Effector CD8-positive, alpha-beta T cell (primary cell): ENCODE results near the gene JADE1.
A peak's percentile ranks its signal among the peaks of the same experiment; 100 is the strongest.

Source experiments
- DNase-seq: peaks from one replicate; lab custom pipeline; 2025; lab: John Stamatoyannopoulos, UW
- total RNA-seq, 4 experiments: gene quantifications; one replicate each; lab custom pipeline; 2026; lab: John Stamatoyannopoulos, UW

Gene JADE1
- 110 to 171 (median 136) reads per million in 4 experiments for total RNA-seq

- peak; percentile 80 for DNase-seq
These were observed at the start of gene JADE1 for GRCh38 chr4:128809477-128810330. Gene JADE1, plus strand, starts transcription at chr4:128809700. Its CDS starts 22,059 bp downstream, at chr4:128831759.

GRCh38 chr4:128766781-128767180 lies 42.7 kb upstream of the JADE1 start:
- no peak for DNase-seq

- DNase-seq = no peak
These were observed 41.0 kb upstream of the JADE1 start for GRCh38 chr4:128768373-128768996.

DNA sequence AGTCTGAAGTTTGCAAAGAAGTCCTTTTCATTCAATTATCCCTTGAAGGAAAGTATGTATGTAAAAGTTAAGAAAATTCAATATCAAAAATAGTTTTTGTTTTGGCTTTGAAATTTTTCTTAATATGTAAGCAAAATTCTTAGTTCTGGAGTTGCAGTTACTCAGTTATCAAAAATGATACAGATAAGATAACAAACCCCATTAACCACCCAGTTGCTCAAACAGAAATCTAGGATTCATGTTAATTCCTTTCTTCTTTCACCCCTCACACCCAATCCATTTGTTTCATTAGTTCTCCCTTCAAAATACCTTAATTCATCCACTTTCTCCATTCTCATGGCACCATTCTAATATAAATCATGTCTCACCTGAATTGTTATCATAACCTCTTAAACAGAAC lies 40.5 kb upstream of the JADE1 start:
- no peak for DNase-seq

DNA sequence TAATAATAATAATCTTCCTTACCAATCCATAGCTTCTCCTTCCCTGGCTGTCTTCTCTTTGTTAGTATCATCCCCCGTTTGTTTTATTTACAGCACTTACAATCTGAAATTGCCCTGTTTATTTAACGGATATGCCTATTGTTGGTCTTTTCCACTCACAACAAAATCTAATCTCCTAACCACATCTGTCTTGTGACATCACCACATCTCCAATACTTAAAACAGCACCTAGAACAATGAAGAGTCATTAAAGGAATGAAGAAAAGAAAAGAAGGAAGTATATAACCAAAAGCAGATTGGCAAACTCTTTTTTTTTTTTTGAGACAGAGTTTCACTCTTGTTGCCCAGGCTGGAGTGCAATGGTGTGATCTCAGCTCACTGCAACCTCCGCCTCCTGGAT lies 38.7 kb upstream of the JADE1 start:
- DNase-seq = no peak

- DNase-seq = no peak
These were observed 34.0 kb upstream of the JADE1 start for GRCh38 chr4:128775477-128775876.

DNA sequence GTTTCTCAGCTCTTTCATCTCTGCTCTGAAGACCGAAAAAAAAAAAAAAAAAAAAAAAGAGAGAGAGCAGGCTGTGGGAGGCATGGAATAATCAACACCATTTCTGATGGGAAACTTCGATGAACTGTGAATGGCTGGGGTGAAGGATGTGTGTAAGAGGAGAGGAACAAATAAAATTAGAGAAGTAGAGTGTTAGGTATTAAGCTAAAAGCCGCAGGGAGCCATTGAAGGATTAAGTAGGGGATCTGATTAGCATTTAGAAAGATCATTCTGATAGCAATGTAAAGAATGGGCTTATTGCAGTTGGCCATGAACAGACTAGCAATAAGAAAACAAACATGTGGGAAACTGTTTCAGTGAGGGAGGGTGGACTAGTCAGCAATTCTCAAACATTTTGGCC lies 33.6 kb upstream of the JADE1 start:
- DNase-seq = no peak

DNA sequence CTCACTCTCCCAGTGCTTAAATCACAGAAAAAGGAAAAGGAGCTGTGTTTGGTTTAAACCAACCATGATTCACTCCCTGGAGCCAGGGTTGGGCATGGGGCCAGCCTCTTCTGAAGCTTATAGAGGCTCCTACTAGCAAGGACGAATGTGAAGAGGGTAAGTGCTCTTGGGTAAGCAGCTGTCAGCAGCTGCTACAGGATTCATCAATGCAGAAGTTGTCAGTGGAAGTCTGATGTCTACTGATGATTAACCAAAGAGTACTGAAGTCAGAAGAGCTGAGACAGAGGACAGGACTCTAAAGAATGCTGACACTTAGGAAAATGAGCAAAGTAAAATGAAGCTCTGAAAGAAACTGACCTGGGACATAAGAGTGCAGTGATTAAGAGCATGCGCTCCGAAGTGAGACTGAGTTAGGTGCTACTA lies 32.7 kb upstream of the JADE1 start:
- no peak for DNase-seq

DNA sequence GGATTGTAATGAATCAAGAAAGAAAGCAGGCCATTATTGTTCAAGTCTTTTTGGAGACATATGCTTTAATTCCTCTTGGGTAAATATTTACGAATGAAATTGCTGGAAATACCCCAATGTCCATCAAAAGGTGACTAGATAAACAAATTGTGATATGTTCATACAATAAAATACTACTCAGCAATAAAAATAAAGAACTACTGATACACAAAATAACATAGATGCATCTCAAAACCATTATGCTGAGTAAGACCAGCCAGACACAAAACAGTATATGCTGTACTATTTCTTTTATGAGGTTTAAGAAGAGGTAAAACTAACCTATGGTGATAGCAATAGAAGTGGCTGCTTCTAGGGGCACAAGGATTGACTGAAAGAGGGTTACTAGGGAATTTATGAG lies 28.8 kb upstream of the JADE1 start:
- DNase-seq = no peak

- peak; percentile 46 for DNase-seq
These were observed 27.3 kb upstream of the JADE1 start for GRCh38 chr4:128782076-128782715.

GRCh38 chr4:128782875-128783614 lies 26.5 kb upstream of the JADE1 start:
- DNase-seq = no peak

- no peak for DNase-seq
These were observed 21.8 kb upstream of the JADE1 start for GRCh38 chr4:128787509-128788311.

DNA sequence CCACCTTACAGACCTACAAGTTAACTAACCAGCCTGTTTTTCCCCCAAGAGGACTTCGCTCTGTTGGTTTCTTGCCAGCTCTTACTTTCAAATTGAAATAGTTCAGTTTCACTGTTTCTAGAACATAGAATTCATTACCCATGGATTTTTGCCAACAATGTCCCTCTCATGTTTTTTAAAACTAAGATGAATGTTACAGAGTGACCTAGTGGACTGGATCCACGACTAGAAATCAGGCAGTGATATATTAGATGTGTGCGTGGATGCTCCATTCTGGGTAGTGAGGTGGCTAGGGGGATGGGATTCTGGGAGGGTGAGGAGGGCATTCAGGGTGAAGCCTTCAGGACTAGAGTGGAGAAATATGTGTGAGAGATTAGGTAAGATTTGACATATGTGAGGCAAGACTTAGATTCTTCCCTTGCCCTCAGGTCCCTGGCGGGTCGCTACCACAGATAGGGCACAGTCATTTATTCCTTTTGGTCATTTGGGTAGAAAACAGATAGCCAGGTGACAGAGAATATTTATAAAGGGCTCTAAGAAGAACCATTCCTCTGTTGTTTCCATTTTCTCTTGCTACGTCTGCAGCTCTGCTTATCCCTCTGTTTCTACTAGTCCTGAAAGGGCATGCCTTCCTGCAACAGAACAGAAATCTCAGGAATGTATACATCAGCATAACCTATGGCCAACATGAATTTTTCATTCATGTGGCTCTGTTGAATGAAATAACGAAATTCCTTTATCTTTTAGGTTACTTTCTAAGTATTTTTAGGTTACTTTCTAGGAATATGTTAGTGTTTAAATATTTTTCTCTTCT lies 15.4 kb upstream of the JADE1 start:
- DNase-seq = no peak

- DNase-seq = no peak
These were observed 12.6 kb upstream of the JADE1 start for GRCh38 chr4:128796934-128797333.

- DNase-seq = no peak
These were observed 9.2 kb upstream of the JADE1 start for GRCh38 chr4:128800284-128800683.

GRCh38 chr4:128800701-128801284 lies 8.7 kb upstream of the JADE1 start:
- no peak for DNase-seq

- no peak for DNase-seq
These were observed 6.5 kb upstream of the JADE1 start for GRCh38 chr4:128802680-128803628.

- no peak for DNase-seq
These were observed 5.7 kb upstream of the JADE1 start for GRCh38 chr4:128803783-128804182.
